CD4-positive, alpha-beta T cell treated with Interleukin-21 for 1 hour (primary cell): Measurements from ENCODE around the gene INSL3.
"Not testable (repeated sequence)": the region's sequence is repeated elsewhere in the genome, so short reads cannot be mapped to it uniquely, and the experiment has no call there.

ENCODE experiments used
- DNase-seq: peaks from one replicate; pipeline ENCODE4 v3.0.0-alpha.2; 2020

Gene INSL3

GRCh38 chr19:17811681-17812080 lies 9.6 kb downstream of the INSL3 start:
- no peak for DNase-seq

DNA sequence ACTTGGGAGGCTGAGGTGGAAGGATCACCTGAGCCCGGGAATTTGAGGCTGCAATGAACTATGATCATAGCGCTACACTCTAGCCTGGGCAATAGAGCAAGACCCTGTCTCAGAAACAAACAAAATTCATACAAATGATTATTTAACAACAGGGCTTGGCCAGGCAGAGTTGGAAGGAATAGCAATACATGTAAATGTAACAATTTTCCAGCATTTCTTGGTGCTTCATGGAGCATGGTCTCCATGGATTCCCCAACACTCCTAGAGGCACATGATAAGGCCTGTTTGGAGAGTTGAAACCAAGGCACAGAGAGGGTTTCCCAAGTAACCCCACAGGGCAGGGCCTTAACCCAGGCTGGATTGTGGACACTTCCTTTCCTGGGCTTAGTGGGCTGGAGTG lies 10.2 kb downstream of the INSL3 start:
- no peak for DNase-seq

DNA sequence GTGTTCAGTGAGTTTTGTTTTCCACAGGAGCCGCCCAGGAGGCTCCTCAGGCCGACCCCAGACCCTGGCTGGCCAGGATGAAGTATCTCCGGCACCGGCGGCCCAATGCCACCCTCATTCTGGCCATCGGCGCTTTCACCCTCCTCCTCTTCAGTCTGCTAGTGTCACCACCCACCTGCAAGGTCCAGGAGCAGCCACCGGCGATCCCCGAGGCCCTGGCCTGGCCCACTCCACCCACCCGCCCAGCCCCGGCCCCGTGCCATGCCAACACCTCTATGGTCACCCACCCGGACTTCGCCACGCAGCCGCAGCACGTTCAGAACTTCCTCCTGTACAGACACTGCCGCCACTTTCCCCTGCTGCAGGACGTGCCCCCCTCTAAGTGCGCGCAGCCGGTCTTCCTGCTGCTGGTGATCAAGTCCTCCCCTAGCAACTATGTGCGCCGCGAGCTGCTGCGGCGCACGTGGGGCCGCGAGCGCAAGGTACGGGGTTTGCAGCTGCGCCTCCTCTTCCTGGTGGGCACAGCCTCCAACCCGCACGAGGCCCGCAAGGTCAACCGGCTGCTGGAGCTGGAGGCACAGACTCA lies 13.5 kb downstream of the INSL3 start:
- DNase-seq, result peak; percentile 17

- DNase-seq, result peak; percentile 10
Observed at GRCh38 chr19:17806945-17807344, 14.4 kb downstream of the INSL3 start.

GRCh38 chr19:17805427-17805826 lies 15.9 kb downstream of the INSL3 start:
- DNase-seq, result no peak

DNA sequence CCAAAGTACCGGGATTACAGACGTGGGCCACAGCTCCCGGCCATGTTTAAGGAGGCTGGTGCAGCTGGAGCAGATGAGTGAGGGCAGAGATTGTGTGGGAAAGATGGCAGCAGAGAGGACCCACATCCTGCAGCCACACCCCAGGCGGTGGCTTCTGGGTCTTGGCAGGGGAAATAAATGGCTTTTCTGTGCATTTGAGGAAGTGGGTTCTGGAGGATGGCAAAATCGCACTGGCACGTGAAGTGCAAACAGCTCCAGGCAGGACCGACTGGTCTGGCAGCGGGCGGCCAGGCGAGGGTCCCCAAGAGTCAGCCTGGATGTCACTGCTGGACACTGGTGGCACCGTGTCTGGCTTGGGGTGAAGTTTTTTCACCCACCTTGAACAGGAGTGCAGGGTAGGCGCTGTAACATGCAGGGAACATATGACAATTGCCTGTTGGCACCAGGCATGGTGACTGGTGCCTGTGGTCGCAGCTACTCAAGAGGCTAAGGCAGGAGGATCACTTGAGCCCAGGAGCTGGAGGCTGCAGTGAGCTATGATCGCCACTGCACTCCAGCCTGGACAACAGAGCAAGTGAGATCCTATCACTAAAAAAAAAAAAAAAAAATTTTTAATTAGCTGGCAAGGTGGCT lies 17.9 kb downstream of the INSL3 start:
- peak; percentile 50 for DNase-seq

DNA sequence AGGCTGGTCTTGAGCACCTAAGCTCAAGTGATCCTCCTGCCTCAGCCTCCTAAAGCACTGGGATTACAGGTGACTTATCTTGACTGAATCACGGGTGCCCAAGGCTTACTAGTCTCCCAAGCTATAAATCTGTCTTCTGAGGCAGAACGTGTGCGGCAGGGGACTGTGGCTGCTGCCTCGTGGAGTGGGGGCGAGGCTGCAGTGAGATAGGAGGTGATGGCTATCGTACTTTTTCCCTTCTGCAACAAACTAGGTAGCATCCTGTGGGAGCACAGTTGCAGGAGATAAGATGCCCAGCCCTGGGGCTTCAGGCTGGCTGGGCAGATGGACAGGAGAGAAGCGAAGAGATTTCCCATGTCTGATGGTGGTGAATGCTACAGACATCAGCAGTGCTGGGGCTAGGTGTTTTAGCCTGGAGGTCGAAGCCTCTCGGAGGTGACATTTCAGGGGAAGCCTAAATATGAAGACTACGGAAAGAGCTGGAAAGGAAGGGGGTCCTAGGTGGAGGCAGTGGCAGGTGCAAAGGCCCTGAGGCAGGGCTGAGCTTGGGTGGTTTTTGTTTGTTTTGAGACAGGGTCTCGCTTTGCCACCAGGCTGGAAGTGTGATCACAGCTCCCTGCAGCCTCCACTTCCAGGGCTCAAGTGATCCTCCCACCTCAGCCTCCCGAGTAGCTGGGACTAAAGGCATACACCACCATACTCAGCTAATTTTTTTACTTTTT lies 19.0 kb downstream of the INSL3 start:
- DNase-seq, result no peak

GRCh38 chr19:17798599-17798998 lies 22.7 kb downstream of the INSL3 start:
- not testable (repeated sequence) for DNase-seq

- DNase-seq, result no peak
Observed at GRCh38 chr19:17797424-17798201, 23.7 kb downstream of the INSL3 start.

DNA sequence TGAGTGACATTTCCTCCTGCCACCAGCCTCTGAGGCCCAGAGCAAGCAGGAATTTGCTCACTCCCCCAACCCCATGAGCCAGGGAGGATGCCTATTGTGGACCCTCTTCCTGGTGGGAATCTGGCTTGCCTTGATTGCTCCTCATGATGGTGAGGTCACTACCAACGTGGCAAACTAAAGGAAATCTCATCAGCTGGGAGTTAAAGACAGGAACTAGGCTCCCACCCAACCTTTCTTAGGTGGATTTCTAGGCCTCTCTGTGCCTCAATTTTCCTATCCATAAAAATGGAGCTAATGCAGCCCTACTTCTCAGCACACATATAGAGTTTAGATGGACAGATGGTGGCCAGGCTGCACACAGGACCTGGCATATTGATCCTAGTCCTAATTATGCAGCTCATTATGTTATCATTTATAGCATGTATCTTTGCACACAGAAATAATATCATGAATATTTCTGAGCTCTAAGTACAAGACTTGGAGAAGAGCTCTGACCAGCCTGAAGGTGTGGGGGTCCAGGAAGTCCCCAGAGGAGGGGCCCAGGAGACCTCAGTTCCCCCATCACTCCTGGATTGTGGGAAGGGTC lies 24.4 kb downstream of the INSL3 start:
- DNase-seq, result no peak

GRCh38 chr19:17796013-17796837 lies 25.1 kb downstream of the INSL3 start:
- no peak for DNase-seq

GRCh38 chr19:17795495-17795856 lies 25.8 kb downstream of the INSL3 start:
- DNase-seq, result no peak

DNA sequence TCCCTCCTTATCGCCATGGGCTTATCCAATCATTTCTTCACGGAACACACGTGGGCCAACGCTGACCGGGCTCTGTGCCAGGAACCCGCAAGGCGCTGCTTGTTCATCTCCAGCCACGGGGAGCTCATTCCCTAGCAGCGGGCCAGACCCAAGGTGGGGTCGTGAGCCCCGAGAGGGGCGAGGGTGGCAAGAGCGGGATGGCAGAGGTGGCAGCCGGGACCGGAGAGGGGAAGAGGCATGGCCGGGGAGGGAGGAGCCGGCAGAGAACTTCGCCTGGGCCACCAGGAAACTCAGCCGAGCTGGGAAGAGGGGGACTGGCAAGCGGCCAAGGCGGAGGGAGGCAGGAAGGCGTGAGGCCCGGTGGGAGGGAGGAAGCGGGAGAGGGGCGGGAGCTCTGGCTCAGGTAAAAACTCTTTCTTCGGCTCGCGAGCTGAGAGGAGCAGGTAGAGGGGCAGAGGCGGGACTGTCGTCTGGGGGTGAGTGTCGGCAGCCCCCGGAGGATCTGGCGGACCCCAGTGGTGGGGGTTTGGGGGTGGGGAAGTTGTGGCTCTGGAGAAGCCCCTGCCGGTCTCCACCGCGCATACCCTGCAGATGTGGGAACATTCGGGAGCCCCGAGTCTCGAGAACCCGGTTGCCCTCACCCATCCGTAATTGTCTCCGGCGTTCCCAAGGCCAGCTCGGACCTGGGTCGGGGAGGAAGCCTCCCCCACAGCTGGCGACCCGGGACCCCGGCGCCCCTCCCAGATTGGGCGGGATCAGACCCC lies 26.4 kb downstream of the INSL3 start, which contains the start of gene B3GNT3:
Gene B3GNT3, plus strand, starts transcription at position 408 of the 764 bp plus-strand sequence. CDS start 12,670 bp downstream, outside the sequence.
- no peak for DNase-seq

DNA sequence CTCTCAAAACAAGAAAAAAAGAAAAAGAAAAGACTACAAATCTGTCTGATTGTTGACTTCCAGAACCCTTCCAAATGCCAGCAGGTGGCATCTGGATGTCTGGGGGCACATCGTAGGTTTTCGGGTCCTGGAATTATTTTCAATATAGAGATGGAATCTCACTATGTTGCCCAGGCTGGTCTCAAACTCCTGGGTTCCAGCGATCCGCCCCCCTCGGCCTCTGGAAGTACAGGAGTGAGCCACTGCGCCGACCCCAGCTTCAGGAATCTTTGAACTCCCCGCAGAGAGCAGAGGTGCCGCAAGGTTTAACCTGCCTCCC lies 26.9 kb downstream of the INSL3 start:
- DNase-seq, result no peak

DNA sequence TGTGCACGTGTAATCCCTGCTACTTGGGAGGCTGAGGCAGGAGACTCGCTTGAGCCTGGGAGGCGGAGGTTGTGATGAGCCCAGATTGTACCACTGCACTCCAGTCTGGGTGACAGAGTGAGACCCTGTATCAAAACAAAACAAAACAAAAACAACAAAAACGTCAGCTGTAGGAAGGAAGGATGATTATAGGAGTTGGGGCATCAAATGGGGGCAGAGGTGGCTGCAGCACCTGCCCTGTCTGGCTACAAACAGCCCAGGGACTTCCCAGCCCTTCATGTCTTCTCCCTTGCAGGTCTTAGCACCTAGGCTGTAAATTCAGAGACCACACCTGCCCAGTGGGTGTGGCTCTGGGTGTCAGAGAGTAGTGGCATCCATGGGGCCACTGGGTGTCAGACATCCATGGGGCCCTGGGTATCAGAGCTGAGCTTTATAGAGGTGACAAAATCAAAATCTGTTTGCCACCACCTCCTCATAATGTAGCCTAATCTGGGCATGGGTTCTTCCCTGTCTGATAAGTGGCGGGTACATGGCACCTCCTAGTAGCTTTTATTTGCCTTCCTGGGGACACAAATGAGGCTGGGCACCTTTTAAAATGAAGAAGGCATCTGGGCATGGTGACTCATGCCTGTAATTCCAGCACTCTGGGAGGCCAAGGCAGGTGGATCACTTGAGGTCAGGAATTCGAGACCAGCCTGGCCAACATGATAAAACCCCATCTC lies 31.1 kb downstream of the INSL3 start:
- peak; percentile 31 for DNase-seq

DNA sequence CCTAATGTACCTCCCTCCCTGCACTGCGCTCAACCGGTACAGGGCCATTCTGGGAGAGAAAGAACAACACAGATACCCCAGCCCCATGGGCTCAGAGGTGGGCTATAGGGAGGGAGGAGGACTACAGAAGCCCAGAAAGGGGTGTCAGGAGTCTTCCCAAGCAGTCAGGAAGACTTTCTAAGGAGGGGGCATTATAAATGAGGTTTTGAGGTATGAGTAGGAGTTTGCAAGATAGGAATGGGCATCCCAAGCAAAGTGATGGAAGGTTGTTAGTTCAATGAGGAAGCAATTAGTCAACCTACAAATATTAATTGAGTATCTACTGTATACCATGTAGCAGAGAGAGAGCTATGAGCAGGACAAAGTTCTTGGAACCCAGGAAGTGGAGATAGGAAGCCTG lies 32.7 kb downstream of the INSL3 start:
- DNase-seq, result no peak

DNA sequence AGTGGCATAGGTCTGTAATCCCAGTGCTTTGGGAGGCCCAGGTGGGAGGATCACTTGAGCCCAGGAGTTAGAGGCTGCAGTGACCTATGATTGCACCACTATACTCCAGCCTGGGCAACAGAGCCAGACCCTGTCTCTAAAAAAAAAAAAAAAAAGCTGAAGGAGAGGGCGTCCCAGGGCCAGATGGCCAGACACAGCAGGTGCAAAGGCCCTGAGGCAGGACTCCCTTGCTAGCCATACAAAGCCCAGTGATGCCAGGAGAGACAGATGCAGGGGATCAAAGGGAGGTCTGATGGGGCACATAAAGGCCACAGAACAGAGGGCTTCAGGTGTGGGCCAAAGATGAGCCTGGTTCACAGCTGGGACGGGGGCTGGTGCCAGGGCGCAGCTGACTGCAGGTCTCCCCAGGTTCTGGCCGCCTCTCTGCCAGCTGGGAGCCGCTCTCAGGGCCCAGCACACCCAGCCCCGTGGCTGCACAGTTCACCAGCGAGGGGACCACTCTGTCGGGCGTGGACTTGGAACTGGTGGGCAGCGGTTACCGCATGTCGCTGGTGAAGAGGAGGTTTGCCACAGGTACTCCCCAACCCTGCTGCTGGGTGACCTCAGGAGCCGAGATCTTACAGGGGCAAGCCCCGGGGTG lies 33.9 kb downstream of the INSL3 start:
- no peak for DNase-seq

DNA sequence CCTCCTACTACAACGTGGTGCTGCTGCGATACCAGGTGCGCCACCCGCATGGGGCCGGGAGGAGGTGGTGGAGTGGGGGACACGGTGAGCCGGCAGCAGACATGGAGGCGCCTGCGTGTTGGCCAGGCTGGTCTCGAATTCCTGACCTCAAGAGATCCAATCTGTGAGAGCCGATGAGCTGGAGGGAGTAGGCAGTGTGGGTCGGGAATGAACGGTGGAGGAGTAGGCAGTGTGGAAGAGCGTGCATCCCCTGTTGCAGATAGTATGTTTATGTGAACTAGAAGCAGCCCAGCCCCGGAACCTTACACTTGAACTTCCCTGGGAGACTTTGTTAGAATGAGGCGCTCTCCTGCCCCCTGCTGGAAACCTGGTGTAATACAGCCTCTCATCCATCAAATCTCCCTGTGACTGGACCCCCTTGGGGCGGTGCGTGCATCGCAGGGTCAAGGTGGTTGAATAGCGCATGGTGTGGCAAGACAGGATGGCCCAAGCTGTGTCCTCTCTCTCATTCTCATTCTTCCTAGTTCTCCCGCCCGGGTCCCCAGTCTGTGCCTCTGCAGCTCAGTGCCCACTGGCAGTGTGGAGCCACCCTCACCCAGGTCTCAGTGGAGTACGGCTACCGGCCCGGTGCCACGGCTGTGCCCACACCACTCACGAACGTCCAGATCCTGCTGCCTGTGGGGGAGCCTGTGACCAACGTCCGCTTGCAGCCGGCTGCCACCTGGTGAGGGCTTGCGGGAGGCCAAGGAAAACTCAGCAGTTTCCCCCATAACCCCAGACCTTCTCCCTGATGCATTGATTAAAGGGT lies 36.9 kb downstream of the INSL3 start:
- DNase-seq, result peak; percentile 75

DNA sequence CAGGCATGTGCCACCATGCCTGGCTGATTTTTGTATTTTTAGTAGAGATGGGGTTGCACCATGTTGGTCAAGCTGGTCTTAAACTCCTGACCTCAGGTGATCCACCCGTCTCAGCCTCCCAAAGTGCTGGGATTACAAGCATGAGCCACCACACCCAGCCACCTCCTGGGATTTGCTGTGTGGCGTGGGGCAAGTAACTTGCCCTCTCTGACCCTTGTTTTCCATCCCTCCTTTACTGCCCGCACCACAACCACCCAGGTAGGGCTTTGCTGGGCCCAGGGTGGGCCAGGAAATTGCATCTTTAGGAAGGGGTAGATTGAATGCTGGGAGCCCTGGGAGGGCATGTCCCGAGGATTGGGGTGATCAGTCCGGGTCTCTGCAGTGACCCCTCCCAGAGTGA lies 37.6 kb downstream of the INSL3 start:
- not testable (repeated sequence) for DNase-seq
